Keratinocyte (primary cell): ENCODE measurements around the gene ABCC4. TPM values are rescaled to one million over a fixed set of nuclear protein-coding genes. Genes with fewer than 3 reads are reported as not detected.

Source experiments
- DNase-seq: peaks from one replicate; pipeline ENCODE4 v3.0.0-alpha.2; 2011; ENCODE audit warnings: low read depth, missing footprints, low spot score
- FAIRE-seq: peaks from 2 replicates; lab custom pipeline; 2011; peaks lifted over from hg19 to GRCh38; lab: Jason Lieb, UNC
- H2AFZ ChIP-seq: 2 replicates; pipeline ENCODE4 v1.6.0; 2012; ENCODE audit warnings: low read length, control low read depth, inconsistent platforms; ENCODE audit not compliant: control insufficient read depth
- H3K27ac ChIP-seq: 2 replicates; pipeline ENCODE4 v1.5.1; 2011; ENCODE audit warnings: low read length; ENCODE audit not compliant: control insufficient read depth, insufficient read depth
- H3K27me3 ChIP-seq: 3 replicates; pipeline ENCODE4 v1.6.0; 2011; ENCODE audit warnings: low read length; ENCODE audit not compliant: control insufficient read depth, insufficient read depth; ENCODE audit errors: extremely low read depth
- H3K36me3 ChIP-seq, 2 experiments: 2 replicates in 1 of 2; 3 replicates in 1 of 2; pipeline ENCODE4 v1.5.1; 2011; ENCODE audit warnings: low read length in 2 of 2, mild to moderate bottlenecking in 1 of 2; ENCODE audit not compliant: control insufficient read depth in 2 of 2, insufficient read depth in 2 of 2; ENCODE audit errors: extremely low read depth in 1 of 2
- H3K4me1 ChIP-seq: 3 replicates; pipeline ENCODE4 v1.5.1; 2011; ENCODE audit warnings: low read length; ENCODE audit not compliant: control insufficient read depth, insufficient read depth; ENCODE audit errors: extremely low read depth
- H3K4me2 ChIP-seq: 3 replicates; pipeline ENCODE4 v1.6.0; 2011; ENCODE audit warnings: low read depth, low read length; ENCODE audit not compliant: control insufficient read depth, insufficient read depth; ENCODE audit errors: extremely low read depth
- H3K4me3 ChIP-seq, 3 experiments: fragments of 200-600 bp in 1 of 3; sonication (generic) in 1 of 3; 2 replicates in 2 of 3; 3 replicates in 1 of 3; pipeline ENCODE4 v1.5.1; 2011 to 2016; ENCODE audit warnings: low read length in 3 of 3, mild to moderate bottlenecking in 3 of 3, control low read depth in 2 of 3, inconsistent platforms in 1 of 3, low read depth in 1 of 3, mixed read lengths in 1 of 3, mixed run types in 1 of 3, moderate library complexity in 1 of 3; ENCODE audit not compliant: control insufficient read depth in 2 of 3, insufficient read depth in 2 of 3; ENCODE audit errors: extremely low read depth in 1 of 3
- H3K79me2 ChIP-seq: 2 replicates; pipeline ENCODE4 v1.6.0; 2012; ENCODE audit warnings: low read length; ENCODE audit not compliant: control insufficient read depth, insufficient read depth
- H3K9ac ChIP-seq: 3 replicates; pipeline ENCODE4 v1.6.0; 2011; ENCODE audit warnings: low read length; ENCODE audit not compliant: control insufficient read depth, insufficient read depth; ENCODE audit errors: extremely low read depth
- H3K9me1 ChIP-seq: 3 replicates; pipeline ENCODE4 v1.6.0; 2011; ENCODE audit warnings: low read length; ENCODE audit not compliant: control insufficient read depth, insufficient read depth; ENCODE audit errors: extremely low read depth
- H3K9me3 ChIP-seq: 2 replicates; pipeline ENCODE4 v1.5.1; 2012; ENCODE audit warnings: low read depth, low read length; ENCODE audit not compliant: control insufficient read depth
- H4K20me1 ChIP-seq: 3 replicates; pipeline ENCODE4 v1.6.0; 2011; ENCODE audit warnings: low read length; ENCODE audit not compliant: control insufficient read depth, insufficient read depth; ENCODE audit errors: extremely low read depth
- CTCF ChIP-seq, 3 experiments: IDR thresholded peaks in 1 of 3; conservative IDR thresholded peaks in 1 of 3; optimal IDR thresholded peaks in 1 of 3; 2 replicates in 2 of 3; 3 replicates in 1 of 3; pipeline versions ENCODE3 to v1.5.1; 2011; ENCODE audit warnings: low read length in 3 of 3, mild to moderate bottlenecking in 3 of 3, moderate library complexity in 2 of 3, control low read depth in 1 of 3, inconsistent platforms in 1 of 3; ENCODE audit not compliant: insufficient read depth in 2 of 3; ENCODE audit errors: extremely low read depth in 1 of 3
- EZH2 ChIP-seq: IDR thresholded peaks from one replicate; pipeline ENCODE4 v1.6.1; 2012; ENCODE audit warnings: inconsistent platforms, mild to moderate bottlenecking, low read length, moderate library complexity
- dilution Hi-C: fragments of 300-500 bp; cut with MboI; formaldehyde crosslinking; loops from one replicate; pipeline ENCODE4 v1.7.0; 2020; ENCODE audit warnings: low sequenced_read_pairs; ENCODE audit not compliant: extremely low pct_ligation_motif_present
- polyA plus RNA-seq, 5 experiments: library from polyadenylated mRNA; depleted of rRNA in 3 of 5; stranded (reverse) in 3 of 5; stranded (forward) in 1 of 5; unstranded in 1 of 5; fragments of >200 nt; gene quantifications; 1 replicate in 1 of 5; 2 replicates in 3 of 5; 3 replicates in 1 of 5; pipeline versions ENCODE4 v1.2.1 to v1.2.3, GENCODE V29; 2011 to 2012; ENCODE audit warnings: missing spikeins in 2 of 5, low read depth in 1 of 5, low replicate concordance in 1 of 5

ABCC4 gene
- polyA plus RNA-seq, 1 donor (not counting 4 experiments of a cell fraction or from before 2014, with no cell fraction given) = 13.8 TPM

- no peak overlapping the region for H3K27ac ChIP-seq
- H3K9ac ChIP-seq = no peak overlapping the region
- no peak for FAIRE-seq
- H2AFZ ChIP-seq = no peak overlapping the region
- no peaks in the 10 kb centered on the region for H4K20me1 ChIP-seq
- peaks cover 11% of the 10 kb centered on the region for H3K4me1 ChIP-seq
- dilution Hi-C loops = no loop called here
- no peaks in the 10 kb centered on the region for H3K9me1 ChIP-seq
- TF ChIP-seq CTCF (optimal IDR thresholded peaks at IDR 0.05 in 1 of 3, IDR thresholded peaks at IDR 0.05 in 1 of 3, conservative IDR thresholded peaks at IDR 0.05 in 1 of 3; ENCODE audit: extremely low read depth in 1 of 3, insufficient read depth in 2 of 3, low read length in 3 of 3) (no peak), EZH2 (no peak)
- H3K36me3 ChIP-seq = peaks cover 2 to 3% of the 10 kb centered on the region in 2 experiments
- H3K4me3 ChIP-seq = no peak overlapping the region
- no peak for DNase-seq
- no peak overlapping the region for H3K4me2 ChIP-seq
- H3K9me3 ChIP-seq = no peaks in the 10 kb centered on the region
- H3K27me3 ChIP-seq = no peaks in the 10 kb centered on the region
- H3K79me2 ChIP-seq = no peaks in the 10 kb centered on the region
Observed at GRCh38 chr13:95159458-95159857, 141.8 kb downstream of the ABCC4 start.

GRCh38 chr13:95156208-95156607 is 145.0 kb downstream of the ABCC4 start:
- no peak overlapping the region for H3K27ac ChIP-seq
- no peak for DNase-seq
- no peaks in the 10 kb centered on the region for H3K9me1 ChIP-seq
- TF ChIP-seq CTCF (optimal IDR thresholded peaks at IDR 0.05 in 1 of 3, IDR thresholded peaks at IDR 0.05 in 1 of 3, conservative IDR thresholded peaks at IDR 0.05 in 1 of 3; ENCODE audit: extremely low read depth in 1 of 3, insufficient read depth in 2 of 3, low read length in 3 of 3) (peak in 2 of 3 experiments; percentile 28 to 32), EZH2 (no peak)
- H3K79me2 ChIP-seq = no peaks in the 10 kb centered on the region
- H2AFZ ChIP-seq = no peak overlapping the region
- no peaks in the 10 kb centered on the region for H3K9me3 ChIP-seq
- H3K4me2 ChIP-seq = no peak overlapping the region
- peaks cover 19% of the 10 kb centered on the region for H3K4me1 ChIP-seq
- no peak overlapping the region for H3K4me3 ChIP-seq
- FAIRE-seq = no peak
- no peaks in the 10 kb centered on the region for H3K27me3 ChIP-seq
- dilution Hi-C loops = no loop called here
- no peaks in the 10 kb centered on the region for H4K20me1 ChIP-seq
- H3K9ac ChIP-seq = no peak overlapping the region
- H3K36me3 ChIP-seq = peaks cover 2 to 3% of the 10 kb centered on the region in 2 experiments
